ENCODE data around the gene DAZAP1.

DNA sequence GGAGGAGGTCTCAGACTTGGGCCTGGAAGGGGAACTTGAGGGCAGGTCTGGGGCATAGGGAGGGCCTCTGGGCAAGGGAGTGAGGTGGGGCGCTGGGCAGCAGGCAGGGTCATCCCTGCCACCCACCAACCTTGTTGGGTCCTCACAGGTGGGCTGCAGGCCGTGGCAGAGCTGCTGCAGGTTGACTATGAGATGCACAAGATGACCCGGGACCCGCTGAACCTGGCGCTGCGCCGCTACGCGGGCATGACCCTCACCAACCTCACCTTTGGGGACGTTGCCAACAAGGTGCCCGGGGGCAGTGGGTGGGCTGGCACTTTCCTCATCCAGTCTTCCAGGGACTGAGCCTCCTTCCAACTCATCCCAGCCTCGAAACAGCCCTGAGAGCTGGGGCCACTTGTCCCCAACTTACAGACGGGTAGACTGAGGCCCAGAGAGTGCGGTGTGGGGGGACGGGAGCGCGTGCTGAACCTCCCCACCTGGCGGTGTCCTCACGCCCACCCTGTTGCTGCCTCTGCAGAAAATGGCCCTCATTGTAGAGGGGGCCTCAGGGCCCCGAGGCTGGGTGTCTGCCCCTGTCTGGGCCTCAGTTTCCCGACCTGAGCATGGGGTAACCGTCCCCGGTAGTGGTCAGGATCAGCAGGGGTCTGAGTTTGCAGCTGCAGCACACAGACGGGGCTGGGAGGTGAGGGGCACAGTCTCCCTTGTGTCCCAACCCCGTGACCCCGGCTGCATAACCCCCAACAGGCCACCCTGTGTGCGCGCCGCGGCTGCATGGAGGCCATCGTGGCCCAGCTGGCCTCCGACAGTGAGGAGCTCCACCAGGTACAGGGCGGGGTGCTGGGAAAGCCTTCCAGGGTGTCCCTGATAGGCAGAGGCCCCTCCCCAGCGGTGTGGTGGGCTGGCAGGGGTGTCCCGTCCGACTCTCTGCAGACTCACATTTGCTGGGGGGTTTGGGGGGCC is 52.9 kb downstream of the DAZAP1 start:
- no peak for TF ChIP-seq GATA3 (IDR thresholded peaks at IDR 0.05; ENCODE audit: low read depth, low read length)
- TF ChIP-seq GATA2 (IDR thresholded peaks at IDR 0.05; ENCODE audit: low read depth, low read length), result no peak
